Measurements from ENCODE around the gene AHDC1.
A peak's percentile ranks its signal among the peaks of the same experiment; 100 is the strongest.
"Not testable (repeated sequence)": the region's sequence is repeated elsewhere in the genome, so short reads cannot be mapped to it uniquely, and the experiment has no call there.

The AHDC1 gene

GRCh38 chr1:27633640-27634176, 29.8 kb upstream of the AHDC1 start:
- no peak for DNase-seq

- DNase-seq = no peak
Observed at GRCh38 chr1:27633298-27633610, 29.3 kb upstream of the AHDC1 start.

GRCh38 chr1:27632387-27633297, 28.7 kb upstream of the AHDC1 start:
- peak; percentile 80 for DNase-seq

- no peak for DNase-seq
Observed at GRCh38 chr1:27630859-27631491, 27.0 kb upstream of the AHDC1 start.

GRCh38 chr1:27628712-27629111, 24.8 kb upstream of the AHDC1 start:
- DNase-seq = no peak

GRCh38 chr1:27627733-27628132, 23.8 kb upstream of the AHDC1 start:
- DNase-seq = not testable (repeated sequence)

- DNase-seq = no peak
Observed at GRCh38 chr1:27627061-27627460, 23.1 kb upstream of the AHDC1 start.

GRCh38 chr1:27626031-27626935, 22.3 kb upstream of the AHDC1 start:
- no peak for DNase-seq

- no peak for DNase-seq
Observed at GRCh38 chr1:27624467-27625178, 20.7 kb upstream of the AHDC1 start.

- DNase-seq = no peak
Observed at GRCh38 chr1:27623327-27624212, 19.6 kb upstream of the AHDC1 start.

- no peak for DNase-seq
Observed at GRCh38 chr1:27622828-27623227, 18.9 kb upstream of the AHDC1 start.

- DNase-seq = no peak
Observed at GRCh38 chr1:27621051-27621920, 17.3 kb upstream of the AHDC1 start.

- not testable (repeated sequence) for DNase-seq
Observed at GRCh38 chr1:27619782-27620438, 16.0 kb upstream of the AHDC1 start.

GRCh38 chr1:27618341-27619082, 14.6 kb upstream of the AHDC1 start:
- DNase-seq = peak; percentile 38

GRCh38 chr1:27617420-27617819, 13.5 kb upstream of the AHDC1 start:
- DNase-seq = no peak

- DNase-seq = no peak
Observed at GRCh38 chr1:27616441-27616840, 12.5 kb upstream of the AHDC1 start.

GRCh38 chr1:27615346-27616192, 11.6 kb upstream of the AHDC1 start:
- DNase-seq = no peak

Measured in stimulated activated CD4-positive, alpha-beta T cell treated with anti-CD3 and anti-CD28 coated beads, Interleukin-15, amount 100 ng/mL, for 24 hours (primary cell).